KMS-11 (cell line): ENCODE measurements around the gene RGS3.

Source experiments
- H2AFZ ChIP-seq: fragments of 200-600 bp; sonication (generic); 2 replicates; pipeline ENCODE4 v1.6.1; 2016; ENCODE audit warnings: antibody characterized with exemption, mixed run types, low read depth
- H3K27ac ChIP-seq: fragments of 200-600 bp; sonication (generic); 2 replicates; pipeline ENCODE4 v1.6.1; 2016; ENCODE audit warnings: mild to moderate bottlenecking, mixed run types
- H3K27me3 ChIP-seq: fragments of 200-600 bp; sonication (generic); 2 replicates; pipeline ENCODE4 v1.6.1; 2017; ENCODE audit warnings: mild to moderate bottlenecking, low read depth, mixed run types, moderate library complexity; ENCODE audit not compliant: insufficient read depth
- H3K36me3 ChIP-seq: fragments of 200-600 bp; sonication (generic); 2 replicates; pipeline ENCODE4 v1.6.1; 2017; ENCODE audit warnings: mild to moderate bottlenecking, mixed run types; ENCODE audit not compliant: insufficient read depth
- H3K4me1 ChIP-seq: fragments of 200-600 bp; sonication (generic); 2 replicates; pipeline ENCODE4 v1.6.1; 2016; ENCODE audit warnings: mild to moderate bottlenecking, low read depth, mixed run types; ENCODE audit not compliant: poor library complexity, severe bottlenecking
- H3K4me2 ChIP-seq: fragments of 200-600 bp; sonication (generic); 2 replicates; pipeline ENCODE4 v1.7.0; 2016; ENCODE audit warnings: mild to moderate bottlenecking, mixed run types
- H3K4me3 ChIP-seq: fragments of 200-600 bp; sonication (generic); IDR thresholded peaks from 2 replicates; pipeline ENCODE4 v1.6.1; 2017; ENCODE audit warnings: low read depth, low read length, mixed read lengths; ENCODE audit not compliant: insufficient read depth
- H3K79me2 ChIP-seq: fragments of 200-600 bp; sonication (generic); 2 replicates; pipeline ENCODE4 v1.6.1; 2016; ENCODE audit warnings: low read depth, mixed run types; ENCODE audit not compliant: insufficient read depth
- H3K9ac ChIP-seq: fragments of 200-600 bp; sonication (generic); 2 replicates; pipeline ENCODE4 v1.6.1; 2016; ENCODE audit warnings: mild to moderate bottlenecking, mixed run types
- H4K20me1 ChIP-seq: fragments of 200-600 bp; sonication (generic); 2 replicates; pipeline ENCODE4 v1.6.1; 2016; ENCODE audit warnings: mild to moderate bottlenecking, mixed run types; ENCODE audit not compliant: insufficient read depth
- TF ChIP-seq, protein P1 (sequence below): fragments of 200-600 bp; sonication (generic); conservative IDR thresholded peaks from 2 replicates; pipeline ENCODE4 v1.6.1; 2017; ENCODE audit warnings: low read depth, mild to moderate bottlenecking, antibody characterized with exemption, low read length, moderate library complexity, mixed read lengths

Gene RGS3

DNA sequence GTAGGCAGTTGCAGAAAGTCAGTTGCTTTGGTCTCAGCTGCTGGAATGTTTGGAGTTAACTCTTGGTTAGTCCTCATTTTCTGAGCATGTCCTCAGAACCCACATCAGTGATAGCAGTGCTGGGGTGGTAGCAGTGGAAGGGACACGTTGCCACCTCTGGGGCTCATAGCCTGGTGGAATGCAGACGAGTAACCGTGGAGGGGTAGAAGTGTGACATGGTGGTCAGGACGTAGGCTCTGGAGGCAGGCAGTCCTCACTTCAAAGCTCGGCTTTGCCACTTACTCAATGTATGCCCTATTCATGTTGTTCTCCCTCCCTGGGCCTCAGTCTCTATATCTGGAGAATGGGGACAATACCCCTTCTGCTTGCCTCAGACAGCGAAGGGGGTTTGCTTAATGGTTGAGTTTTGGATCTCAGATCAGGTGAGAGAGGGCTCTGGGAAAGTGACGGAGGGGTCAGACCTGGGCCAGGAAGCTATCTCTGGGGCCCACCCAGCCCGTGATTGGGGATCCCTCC, 62.8 kb downstream of the RGS3 start:
- no peaks in the 10 kb centered on the region for H4K20me1 ChIP-seq
- H3K27me3 ChIP-seq, result no peaks in the 10 kb centered on the region
- H3K4me3 ChIP-seq, result no peak overlapping the region
- peaks cover 9% of the 10 kb centered on the region; the same call in 1 of the 2 replicates for H3K79me2 ChIP-seq
- TF ChIP-seq, protein P1, sequence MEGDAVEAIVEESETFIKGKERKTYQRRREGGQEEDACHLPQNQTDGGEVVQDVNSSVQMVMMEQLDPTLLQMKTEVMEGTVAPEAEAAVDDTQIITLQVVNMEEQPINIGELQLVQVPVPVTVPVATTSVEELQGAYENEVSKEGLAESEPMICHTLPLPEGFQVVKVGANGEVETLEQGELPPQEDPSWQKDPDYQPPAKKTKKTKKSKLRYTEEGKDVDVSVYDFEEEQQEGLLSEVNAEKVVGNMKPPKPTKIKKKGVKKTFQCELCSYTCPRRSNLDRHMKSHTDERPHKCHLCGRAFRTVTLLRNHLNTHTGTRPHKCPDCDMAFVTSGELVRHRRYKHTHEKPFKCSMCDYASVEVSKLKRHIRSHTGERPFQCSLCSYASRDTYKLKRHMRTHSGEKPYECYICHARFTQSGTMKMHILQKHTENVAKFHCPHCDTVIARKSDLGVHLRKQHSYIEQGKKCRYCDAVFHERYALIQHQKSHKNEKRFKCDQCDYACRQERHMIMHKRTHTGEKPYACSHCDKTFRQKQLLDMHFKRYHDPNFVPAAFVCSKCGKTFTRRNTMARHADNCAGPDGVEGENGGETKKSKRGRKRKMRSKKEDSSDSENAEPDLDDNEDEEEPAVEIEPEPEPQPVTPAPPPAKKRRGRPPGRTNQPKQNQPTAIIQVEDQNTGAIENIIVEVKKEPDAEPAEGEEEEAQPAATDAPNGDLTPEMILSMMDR, result no peak
- H3K27ac ChIP-seq, result no peak overlapping the region
- no peak overlapping the region for H3K4me2 ChIP-seq
- H3K4me1 ChIP-seq, result peaks cover 61% of the 10 kb centered on the region
- H3K9ac ChIP-seq, result no peak overlapping the region
- no peaks in the 10 kb centered on the region for H3K36me3 ChIP-seq
- no peak overlapping the region for H2AFZ ChIP-seq

DNA sequence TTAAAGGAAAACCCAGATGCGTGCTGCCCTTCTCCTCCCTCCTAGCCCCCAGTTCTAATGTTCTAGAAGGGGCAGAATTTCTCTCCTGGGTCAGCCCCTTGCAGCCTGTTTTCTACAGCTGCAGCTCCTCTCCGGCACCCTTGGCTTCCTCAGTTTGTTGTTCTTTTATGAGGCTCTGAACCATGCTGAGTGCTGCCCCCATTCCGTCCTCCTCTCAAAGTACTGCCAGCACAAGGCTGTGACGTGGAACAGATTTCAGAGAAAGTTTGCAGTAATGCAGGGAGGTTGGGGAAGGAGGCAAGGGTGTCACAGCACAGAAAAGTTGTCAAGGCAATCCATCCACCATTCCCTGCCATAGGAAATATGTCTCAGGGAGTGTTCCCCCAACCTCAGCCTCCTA, 63.3 kb downstream of the RGS3 start:
- TF ChIP-seq, protein P1, result no peak
- Histone ChIP-seq H3K4me3 (no peak overlapping the region), H3K27ac (no peak overlapping the region), H3K27me3 (no peaks in the 10 kb centered on the region), H2AFZ (no peak overlapping the region), H3K79me2 (peaks cover 3% of the 10 kb centered on the region; the same call in 1 of the 2 replicates), H3K4me1 (peaks cover 55% of the 10 kb centered on the region), H3K4me2 (no peak overlapping the region), H3K9ac (no peak overlapping the region), H3K36me3 (no peaks in the 10 kb centered on the region), H4K20me1 (no peaks in the 10 kb centered on the region)

DNA sequence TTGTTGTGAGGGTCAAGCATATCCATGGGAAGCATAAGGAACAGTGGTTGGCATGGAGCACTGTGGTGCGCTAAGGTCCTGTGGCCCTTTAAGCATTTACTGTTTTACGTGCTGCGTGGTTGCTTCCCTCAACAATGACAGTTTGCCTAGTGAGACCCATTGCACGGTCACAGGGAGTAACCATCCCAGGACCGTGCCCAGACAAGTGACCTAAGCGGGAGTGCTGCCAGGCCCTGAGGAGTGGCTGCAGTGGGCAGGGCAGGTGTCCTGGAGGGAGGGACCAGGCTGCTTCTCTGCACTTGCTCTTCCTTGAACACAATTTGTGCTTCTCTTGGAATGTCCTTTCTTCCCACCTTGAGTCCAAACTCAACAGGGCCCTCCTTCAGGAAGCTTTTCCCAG, 64.6 kb downstream of the RGS3 start:
- Histone ChIP-seq H3K4me2 (no peak overlapping the region), H3K27me3 (no peaks in the 10 kb centered on the region), H2AFZ (no peak overlapping the region), H3K79me2 (no peaks in the 10 kb centered on the region; the same call in 1 of the 2 replicates), H4K20me1 (no peaks in the 10 kb centered on the region), H3K36me3 (no peaks in the 10 kb centered on the region), H3K4me3 (no peak overlapping the region), H3K27ac (no peak overlapping the region), H3K4me1 (peaks cover 43% of the 10 kb centered on the region), H3K9ac (no peak overlapping the region)
- TF ChIP-seq, protein P1, result no peak

DNA sequence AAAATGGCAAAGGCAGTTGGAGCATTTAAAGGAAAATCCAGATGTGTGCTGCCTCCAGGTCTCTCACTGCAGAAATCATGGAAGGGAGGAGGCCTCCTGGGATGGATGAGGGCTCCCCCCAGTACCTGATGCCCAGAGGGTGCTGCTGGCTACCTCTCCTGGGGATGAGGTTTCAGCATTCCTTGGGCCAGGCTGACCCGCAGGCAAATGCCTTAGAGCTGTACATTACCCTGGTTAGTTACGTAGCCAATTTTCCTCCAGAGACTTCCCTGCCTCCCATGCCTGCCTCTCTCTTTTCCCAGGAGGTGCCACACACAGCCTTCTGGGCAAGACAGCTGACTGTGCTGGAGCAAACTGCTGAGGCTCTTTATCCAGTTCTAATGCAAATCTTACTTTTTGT, 65.3 kb downstream of the RGS3 start:
- H3K36me3 ChIP-seq, result no peaks in the 10 kb centered on the region
- no peaks in the 10 kb centered on the region for H4K20me1 ChIP-seq
- H3K27ac ChIP-seq, result no peak overlapping the region
- no peak overlapping the region for H3K4me3 ChIP-seq
- H3K27me3 ChIP-seq, result no peaks in the 10 kb centered on the region
- TF ChIP-seq, protein P1, result no peak
- H3K79me2 ChIP-seq, result no peaks in the 10 kb centered on the region; the same call in 1 of the 2 replicates
- no peak overlapping the region for H3K9ac ChIP-seq
- no peak overlapping the region for H2AFZ ChIP-seq
- peaks cover 36% of the 10 kb centered on the region for H3K4me1 ChIP-seq
- no peak overlapping the region for H3K4me2 ChIP-seq
